Activated T-cell treated with anti-CD3 and anti-CD28 coated beads for 4 hours (primary cell): ENCODE results near the gene TWSG1.
"Not testable (repeated sequence)": the region's sequence is repeated elsewhere in the genome, so short reads cannot be mapped to it uniquely, and the experiment has no call there.

Experiments used
- DNase-seq: peaks from one replicate; pipeline ENCODE4 v3.0.0-alpha.2; 2020

TWSG1 gene

DNA sequence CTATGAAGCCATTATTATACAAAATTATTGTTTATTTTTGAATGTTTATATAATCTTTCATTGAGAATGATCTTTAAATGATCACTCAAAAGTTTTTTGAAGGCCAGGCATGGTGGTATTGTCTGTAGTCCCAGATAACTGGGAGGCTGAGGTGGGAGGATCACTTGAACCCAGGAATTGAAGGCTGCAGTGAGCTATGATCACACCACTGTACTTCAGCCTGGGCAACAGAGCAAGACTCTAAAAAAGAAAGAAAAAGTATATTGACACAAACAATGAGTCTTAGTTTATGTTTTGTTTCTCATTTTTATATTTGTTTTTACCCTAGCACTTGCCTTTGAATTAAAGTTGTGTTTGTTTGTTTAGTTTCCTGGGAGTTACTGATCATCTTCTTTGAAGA lies 2.3 kb downstream of the TWSG1 start:
- no peak for DNase-seq

DNA sequence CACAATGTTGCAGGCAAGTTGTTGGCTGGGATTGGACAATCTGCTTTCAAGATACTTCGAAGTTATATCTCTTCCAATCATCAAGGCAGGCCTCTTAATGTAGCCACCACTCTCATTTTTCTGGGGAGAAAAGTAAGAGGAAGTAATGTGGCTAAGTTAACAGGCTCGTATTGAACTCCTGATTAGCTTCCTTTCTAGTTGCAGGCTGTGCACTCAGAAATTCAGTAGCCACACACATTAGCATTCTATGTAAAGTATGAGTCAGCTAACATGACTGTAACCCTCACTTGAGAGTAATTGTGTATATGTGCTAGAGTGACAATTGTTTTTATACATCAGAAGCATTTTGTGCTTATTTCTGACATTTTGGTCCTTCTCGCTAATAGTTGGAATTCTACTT lies 3.3 kb downstream of the TWSG1 start:
- no peak for DNase-seq

DNA sequence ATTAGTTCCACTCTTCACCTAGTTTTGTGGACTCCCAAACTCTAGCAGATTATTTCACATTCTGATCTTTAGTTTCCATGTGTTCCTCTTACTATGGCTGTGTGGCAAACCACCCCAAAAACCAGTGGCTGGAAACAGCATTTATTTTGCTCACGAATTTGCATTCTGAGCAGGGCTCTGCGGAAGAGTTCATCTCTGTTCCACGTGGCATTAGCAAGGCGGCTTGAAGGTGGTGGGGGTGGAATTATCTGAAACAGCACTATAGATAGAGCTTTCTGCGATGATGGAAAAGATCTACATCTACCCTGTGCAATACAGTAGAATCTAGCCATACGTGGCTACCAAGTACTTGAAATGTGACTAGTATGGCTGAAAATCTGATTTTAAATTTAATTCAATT lies 5.9 kb downstream of the TWSG1 start:
- DNase-seq: no peak

DNA sequence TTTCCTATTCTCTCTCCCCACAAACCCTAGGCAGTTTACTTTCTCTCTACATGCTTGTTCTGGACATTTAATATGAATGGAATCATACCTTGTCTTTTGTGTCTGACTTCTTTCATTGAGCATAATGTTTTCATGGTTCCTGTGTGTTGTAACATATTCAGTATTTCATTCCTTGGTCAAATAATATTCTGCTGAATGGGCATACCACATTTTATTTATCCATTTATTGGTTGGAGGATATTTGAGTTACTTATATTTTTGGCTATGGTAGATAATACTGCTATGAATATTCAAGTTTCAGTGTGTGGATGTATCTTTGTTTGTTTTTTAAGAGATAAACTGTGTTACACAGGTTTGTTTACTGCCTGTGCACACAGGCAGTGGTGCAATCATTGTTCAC lies 9.0 kb downstream of the TWSG1 start:
- DNase-seq: no peak

DNA sequence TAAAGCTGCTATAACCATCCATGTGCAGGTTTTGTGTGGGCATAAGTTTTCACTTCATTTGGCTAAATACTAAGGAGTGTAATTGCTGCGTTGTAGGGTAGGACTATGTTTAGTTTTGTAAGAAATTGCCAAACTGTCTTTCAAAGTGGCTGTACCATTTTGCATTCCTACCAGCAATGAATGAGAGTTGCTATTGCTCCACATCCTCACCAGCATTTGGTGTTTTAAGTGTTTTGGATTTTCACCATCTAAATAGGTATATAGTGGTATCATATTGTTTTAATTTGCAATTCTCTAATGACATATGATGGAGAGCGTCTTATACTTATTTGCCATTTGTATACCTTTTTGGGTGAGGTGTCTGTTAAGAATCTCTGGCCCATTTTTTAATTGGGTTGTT lies 12.2 kb downstream of the TWSG1 start:
- DNase-seq: no peak

DNA sequence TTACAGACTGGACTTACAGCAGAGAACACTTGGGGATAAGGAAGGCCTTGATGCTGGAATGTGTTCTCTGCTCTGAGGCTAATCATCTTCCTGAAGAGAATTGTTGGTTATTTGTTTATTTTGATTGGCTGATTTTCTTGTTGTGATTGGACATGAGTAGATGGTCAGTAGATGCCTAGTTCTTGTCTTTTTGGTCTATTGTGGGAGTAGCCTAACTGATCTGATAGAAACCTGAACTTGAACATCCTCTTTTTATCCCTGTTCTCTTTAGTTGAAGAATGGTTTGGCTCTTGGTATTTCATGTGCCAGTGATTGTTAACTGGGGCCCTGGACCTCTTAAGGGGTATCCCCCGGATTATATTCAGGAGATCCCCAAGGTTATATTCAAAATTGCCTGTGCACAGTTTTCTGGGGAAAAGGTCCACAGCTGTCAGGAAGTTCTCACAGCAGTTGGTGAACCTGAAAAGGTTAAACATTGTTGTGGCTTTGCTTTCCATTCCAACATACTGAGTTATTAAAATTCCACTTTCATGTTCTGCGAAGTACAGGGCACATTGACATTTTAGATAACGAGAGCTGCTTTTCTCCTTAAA lies 13.6 kb downstream of the TWSG1 start:
- DNase-seq: no peak

DNA sequence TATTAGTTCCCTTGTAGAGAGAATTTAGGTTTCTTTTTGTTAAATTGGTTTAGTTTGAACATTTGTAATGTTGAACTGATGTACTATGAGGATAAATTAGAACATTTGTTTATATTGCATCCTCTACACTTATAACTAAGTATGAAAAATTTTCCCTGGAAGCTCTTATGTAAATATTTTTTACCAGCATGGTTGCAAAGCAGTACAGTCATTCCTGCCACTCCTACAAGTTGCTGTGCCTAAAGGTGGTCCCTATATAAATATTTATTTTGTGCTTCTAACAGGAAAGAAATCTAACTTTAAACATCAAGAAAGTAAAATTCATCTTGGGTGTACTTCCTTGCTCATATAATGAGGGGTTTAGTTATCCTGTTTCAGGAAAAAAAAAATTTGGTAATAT lies 14.2 kb downstream of the TWSG1 start:
- DNase-seq: no peak

DNA sequence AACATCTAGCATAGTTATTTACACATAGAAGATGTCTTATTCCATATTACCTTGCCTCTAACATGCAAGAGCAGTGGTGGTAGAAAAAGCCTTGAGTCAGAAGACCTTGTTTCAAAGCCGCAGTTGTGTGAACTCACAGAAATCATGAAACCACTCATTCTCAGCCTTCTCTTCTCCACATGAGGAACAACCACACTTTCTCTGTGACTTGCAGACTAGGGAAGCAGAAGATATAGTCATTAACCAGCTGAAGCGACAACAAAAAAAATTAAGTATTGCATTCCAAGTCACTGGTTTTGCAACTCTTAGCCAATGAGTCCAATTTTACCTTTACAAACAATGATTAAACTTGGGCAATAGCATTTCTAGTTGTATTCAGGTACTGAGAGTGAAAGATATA lies 19.0 kb downstream of the TWSG1 start:
- no peak for DNase-seq

DNA sequence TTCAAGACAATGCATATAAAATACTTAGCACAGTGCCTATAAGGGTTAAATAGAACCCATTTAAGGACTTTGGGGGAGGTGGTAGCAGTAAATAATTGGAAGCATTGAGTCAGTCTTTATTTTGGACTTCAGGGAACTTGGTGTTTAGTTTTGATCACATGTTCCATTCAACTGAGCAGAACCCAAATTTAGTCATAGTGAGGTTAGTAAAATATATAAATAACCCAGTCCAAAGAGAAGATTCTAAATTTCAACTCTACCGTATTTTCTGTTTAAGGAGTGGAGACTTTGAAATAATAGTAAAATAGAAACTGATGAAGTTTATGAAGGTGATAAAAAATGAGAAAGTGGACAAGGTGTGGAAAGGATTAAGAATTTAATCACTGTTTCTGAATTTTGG lies 19.7 kb downstream of the TWSG1 start:
- DNase-seq: no peak

DNA sequence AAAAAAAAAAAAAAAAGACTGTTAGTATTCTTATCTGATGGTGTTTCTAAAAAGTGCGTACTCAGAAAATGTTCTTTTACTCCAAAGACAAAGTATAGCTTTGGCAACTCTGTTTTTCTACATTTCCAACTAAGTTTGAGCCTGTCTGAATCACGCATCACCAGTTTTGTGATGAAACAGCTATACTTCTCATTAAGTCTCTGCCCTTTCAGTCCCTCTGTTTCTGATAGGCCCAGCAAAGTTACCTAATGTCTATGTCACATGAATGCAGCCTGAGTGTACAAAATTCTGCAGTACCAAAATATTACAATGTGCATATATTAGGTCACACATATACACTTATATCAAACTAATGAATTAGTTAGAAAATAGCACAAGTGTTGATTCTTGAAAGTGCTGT lies 22.4 kb downstream of the TWSG1 start:
- DNase-seq: no peak

DNA sequence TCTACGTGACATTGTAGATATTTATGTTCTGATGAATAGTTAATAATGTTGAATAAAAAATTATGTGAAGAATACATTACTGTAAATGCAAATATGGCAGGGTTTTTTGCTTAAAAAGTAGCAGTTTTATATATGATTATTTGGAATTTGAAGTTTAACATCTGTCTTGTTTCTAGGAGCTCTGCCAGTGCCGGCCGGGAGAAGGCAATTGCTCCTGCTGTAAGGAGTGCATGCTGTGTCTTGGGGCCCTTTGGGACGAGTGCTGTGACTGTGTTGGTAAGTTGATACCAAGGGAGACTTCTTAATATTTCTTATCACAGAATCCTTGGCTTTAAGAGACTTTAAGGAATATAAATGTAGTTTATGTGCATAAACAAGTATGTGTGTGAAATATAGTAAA lies 25.2 kb downstream of the TWSG1 start:
- DNase-seq: no peak

DNA sequence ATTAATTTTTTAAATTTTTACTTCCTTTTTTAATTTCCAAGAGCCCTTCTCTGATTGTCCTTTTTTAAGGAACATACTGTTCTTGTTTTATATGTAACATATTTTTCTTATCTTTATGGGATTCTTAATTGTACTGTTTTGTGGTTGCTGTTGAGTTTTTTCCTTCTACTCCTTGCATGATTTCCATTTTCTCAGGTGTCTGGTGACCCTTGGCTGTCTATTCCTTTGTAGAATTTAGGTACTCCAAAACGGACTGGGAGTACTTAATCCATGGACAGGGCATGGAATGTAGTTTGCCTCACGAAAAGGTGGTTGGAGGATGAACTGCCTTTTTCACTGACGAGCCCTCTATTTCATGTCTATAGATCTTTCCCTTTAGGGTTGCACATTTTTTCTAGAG lies 26.6 kb downstream of the TWSG1 start:
- DNase-seq: no peak

DNA sequence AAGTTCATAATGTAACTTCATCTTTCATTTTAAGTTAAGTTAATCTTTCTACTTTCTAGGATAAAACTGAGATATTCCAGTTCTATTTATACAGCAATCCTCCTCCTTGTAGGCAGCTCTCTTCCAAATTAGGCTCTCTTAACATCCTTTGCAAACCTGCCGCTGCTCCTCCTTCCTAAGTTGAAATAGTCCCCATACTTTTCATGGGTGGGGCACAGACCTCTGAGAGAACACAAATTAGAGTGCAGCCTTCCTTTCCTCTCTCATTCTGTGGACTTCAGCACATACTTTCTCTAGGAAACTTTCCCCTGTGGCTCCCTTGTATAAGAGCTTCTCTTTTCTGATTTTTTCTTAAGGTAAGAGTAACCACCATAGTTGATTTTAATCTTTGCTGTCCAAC lies 28.3 kb downstream of the TWSG1 start:
- no peak for DNase-seq

DNA sequence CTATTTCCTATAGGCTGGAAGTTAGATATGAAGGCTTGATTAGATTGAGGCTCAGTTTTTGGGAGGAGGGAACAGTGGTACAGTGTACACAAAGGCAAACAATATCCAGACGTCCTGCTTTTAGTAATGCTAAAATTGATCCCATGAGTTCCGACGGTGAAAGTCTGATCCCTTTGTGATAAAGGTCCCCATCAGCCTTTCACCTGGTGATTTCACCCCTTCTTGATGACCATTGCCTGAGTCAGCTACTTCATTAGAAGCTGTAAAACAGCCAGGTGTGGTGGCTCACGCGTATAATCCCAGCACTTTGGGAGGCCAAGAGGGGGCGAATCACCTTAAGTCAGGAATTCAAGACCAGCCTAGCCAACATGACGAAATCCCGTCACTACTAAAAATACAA lies 29.7 kb downstream of the TWSG1 start:
- no peak for DNase-seq

DNA sequence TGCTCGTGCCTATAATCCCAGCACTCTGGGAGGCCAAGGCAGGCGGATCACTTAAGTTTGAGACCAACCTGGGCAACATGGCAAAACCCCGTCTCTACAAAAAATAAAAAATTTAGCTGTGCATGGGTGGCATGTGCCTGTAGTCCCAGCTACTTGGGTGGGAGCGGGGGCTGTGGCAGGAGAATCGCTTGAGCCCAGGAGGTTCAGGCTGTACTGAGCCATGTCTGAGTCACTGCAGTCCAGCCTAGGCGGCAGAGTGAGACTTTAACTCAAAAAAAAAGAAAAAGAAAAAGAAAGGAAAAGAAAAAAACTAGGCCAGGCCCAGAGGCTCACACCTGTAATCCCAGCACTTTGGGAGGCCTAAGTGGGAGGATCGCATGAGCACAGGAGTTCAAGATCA lies 30.8 kb downstream of the TWSG1 start:
- no peak for DNase-seq

DNA sequence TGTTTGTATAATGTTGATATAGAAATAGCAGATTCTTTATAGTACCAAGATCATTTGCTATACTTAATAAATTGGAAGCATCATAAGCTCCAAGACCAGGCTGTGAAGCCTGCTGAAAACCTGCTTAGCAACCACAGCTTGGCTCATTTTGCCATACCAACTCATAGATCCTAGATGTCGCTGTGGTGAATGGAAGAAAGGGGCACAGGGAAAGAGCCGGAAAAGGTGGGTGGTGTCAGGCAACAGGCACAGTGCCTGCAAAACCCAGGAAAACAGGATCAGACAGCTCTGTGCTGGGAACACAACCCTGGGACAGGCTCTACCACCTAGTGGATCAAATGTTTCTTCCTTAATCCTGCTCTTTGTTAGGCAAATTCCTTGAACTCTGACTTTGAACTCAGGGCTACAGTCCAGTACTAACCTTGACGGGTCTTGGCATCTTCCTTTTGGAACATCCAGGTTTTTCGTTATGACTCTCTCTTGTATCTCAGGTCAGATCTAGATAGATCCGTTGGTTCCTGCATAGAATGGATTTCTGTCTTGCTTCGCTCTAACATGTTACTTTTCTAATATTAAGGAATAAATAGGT lies 31.6 kb downstream of the TWSG1 start:
- no peak for DNase-seq

DNA sequence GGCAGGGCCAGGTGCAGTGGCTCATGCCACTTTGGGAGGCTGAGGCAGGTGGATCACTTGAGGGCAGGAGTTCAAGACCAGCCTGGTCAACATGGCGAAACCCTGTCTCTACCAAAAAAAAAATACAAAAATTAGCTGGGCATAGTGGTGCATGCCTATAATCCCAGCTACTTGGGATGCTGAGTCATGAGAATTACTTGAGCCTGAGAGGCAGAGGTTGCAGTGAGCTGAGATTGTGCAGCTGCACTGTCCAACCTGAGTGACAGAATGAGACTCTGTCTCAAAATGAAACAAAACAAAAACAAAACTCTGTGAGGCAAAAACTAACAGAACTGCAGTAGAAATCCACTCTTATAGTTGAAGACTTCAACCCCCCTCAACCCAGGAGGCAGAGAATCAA lies 38.7 kb downstream of the TWSG1 start:
- DNase-seq: not testable (repeated sequence)

DNA sequence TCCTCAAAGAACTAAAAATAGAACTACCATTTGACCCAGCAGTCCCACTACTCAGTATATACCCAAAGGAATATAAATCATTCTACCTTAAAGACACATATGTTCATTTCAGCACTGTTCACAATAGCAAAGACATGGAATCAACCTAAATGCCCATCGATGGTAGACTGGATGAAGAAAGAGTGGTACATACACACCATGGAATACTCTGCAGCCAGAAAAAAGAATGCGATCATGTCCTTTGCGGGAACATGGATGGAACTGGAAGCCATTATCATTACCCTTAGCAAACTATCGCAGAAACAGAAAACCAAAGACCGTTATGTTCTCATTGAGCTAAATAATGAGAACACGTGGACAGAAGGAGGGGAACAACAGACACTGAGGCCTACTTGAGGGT lies 44.5 kb downstream of the TWSG1 start:
- DNase-seq: no peak

DNA sequence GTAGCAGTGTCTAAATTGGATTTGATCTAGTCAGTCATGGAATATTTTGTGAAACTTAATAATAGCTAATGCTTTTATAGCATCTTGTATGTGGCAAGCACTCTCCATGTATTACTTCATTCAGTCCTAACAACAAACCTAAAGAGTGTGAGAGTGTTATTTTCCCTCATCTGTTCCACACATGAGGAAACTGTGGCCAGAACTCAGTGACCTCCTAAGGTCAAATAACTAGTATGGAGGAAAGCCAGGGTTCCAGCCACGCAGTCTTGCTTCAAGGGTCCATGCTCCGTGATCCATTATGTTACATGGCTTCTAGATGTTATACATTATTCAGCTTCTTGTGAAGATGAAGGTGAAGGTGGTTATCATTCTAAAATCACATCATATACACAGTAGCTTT lies 45.5 kb downstream of the TWSG1 start:
- DNase-seq: no peak

DNA sequence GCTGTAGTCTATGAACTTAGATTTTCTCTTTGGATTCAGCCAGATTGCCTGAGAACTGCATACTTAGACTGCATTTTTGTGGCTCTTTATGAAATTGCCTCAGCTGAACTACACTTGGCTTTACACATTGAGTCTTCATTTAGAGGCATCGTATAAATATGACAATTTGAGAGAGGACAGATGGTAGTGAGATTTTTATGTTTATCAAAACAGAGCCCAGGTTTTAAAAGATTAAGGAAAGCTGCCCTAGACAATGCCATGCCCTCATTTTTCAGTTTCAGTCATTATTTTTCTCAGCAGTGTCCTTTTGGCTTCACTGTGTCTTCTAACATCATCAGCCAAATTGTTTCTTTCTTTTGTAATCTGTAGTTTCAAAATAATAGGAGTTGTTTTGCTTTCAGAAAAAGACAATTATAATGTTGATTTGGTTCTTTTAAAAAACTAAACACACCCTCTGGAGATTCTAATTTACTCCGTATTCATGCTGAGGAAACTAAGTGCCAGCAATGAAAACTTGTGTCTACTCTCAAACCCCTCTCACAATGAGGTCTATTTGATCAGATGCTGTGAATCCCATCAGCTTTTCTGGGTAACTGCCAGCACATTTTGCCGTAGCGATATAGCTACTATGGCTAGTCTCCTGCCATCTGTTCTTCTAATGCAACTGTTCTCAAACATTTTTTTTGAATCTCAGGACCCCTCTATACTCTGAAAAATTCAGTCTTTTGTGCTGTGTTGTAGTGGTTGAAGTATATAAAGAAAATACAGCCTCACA lies 46.2 kb downstream of the TWSG1 start:
- no peak for DNase-seq

DNA sequence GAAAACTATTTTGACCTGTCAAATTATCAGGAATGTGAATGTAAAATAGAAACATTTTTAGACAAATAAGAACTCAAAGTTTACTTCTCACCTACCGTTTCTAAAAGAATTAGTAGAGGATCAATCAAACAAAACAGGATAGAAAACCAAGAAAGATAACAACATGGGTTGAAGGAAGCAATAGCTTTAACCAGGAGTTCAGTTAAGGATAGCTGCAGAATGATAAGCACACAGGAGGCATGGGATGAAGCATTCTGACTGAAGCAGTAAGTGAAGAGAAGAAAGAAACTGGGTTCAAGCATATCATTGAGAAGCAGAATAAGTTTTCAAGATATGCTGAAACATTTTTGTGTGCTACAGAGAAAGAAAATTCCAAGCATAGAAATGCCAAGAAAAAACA lies 52.3 kb downstream of the TWSG1 start:
- no peak for DNase-seq

DNA sequence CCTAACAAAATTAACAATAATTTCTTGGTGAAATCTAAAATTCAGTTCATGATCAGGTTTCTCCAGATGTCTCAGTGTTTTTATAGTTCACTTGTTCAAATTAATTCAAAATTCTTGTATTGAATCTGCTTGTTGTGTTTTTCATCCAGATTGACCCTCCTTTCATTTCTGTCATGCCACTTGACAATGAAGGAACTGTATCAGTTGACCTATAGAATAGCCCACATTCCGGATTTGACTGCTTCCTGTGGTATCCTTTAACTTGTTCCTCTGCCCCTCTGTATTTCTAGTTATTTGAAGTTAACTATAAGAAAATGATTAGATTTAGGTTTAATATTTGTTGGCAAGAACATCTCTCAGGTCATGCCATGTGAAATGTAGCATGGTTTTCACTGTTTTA lies 53.3 kb downstream of the TWSG1 start:
- no peak for DNase-seq

DNA sequence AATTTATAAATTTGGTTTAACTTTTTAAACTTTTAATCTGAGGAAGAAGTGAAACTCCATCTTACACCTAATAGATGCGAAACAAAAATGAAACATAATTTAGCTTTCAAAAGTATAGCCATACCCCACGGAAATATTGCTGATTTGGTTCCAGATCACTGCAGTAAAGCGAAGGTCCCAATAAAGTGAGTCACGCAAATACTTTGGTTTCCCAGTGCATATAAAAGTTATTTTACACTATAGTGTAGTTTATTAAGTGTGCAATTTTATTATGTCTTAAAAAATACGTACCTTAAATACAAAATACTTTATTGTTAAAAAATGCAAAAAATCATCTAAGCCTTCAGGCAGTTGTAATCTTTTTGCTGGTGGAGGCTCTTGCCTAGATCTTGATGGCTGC lies 55.1 kb downstream of the TWSG1 start:
- no peak for DNase-seq

DNA sequence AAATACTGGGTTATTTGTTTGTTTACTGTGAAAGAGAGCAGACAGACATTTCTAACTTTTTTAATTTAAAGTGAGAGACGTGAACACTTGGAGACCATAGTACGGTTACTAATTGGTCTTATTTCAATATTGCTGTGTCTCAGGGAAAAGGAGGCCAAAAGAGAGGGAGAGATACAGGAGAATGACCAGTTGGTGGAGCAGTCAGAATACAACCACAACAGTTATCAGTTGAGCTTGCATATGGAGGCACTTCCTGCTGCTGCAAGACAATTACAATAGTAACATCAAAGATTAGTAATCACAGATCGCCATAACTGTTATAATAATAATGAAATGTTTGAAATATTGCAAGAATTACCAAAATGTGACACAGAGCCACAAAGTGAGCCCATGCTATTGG lies 58.2 kb downstream of the TWSG1 start:
- DNase-seq: no peak

DNA sequence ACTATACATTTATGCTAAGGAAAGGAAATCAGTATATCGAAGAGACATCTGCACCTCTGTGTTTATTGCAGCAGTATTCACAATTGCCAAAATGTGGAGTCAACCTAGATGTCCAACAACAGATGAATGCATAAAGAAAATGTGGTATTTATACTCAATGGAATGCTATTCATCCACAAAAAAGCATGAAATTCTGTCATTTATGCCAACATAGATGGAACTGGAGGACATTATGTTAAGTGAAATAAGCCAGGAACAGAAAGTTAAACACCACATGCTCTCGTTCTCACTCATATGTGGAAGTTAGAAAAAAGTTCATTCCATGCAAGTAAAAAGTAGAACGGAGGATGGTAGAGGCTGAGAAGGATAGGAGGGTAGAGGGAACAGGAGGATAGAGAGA lies 59.5 kb downstream of the TWSG1 start:
- DNase-seq: no peak
